ENCODE results near the gene GNB5. TPM values are rescaled to one million over a fixed set of nuclear protein-coding genes. Genes with fewer than 3 reads are reported as not detected.

GNB5 gene
- total RNA-seq, 1 experiment from 2014 or later, result 29.8 TPM

GRCh38 chr15:52178765-52179164, 12.4 kb downstream of the GNB5 start:
- no peak for DNase-seq
- H3K36me3 Mint-ChIP-seq (ENCODE audit: insufficient read depth in 1 of 3, low read depth in 3 of 3), result no peaks in the 10 kb centered on the region; a peak in 1 of 7 replicates
- peak overlapping the region; percentile 87 to 92 for H3K4me3 Mint-ChIP-seq
- Histone ChIP-seq H3K79me2 (ENCODE audit: insufficient read depth, low read length) (0 out of 2 replicates have a peak, but pooled peaks cover 3% of the 10 kb centered on the region), H2BK15ac (ENCODE audit: low read depth, low read length) (no peak overlapping the region), H3K79me1 (ENCODE audit: insufficient read depth, low read depth, low read length, poor library complexity, severe bottlenecking) (no peaks in the 10 kb centered on the region), H3K4me1 (ENCODE audit: insufficient read depth, low read length) (peaks cover 4% of the 10 kb centered on the region; the same call in 1 of the 2 replicates), H3K4me2 (ENCODE audit: insufficient read depth, insufficient read length, low read length) (peak overlapping the region; percentile 85), H3K9ac (ENCODE audit: extremely low read depth, insufficient read length, low read length) (peak overlapping the region; percentile 71), H4K91ac (ENCODE audit: insufficient read length, low read depth, low read length) (no peak overlapping the region), H2BK120ac (ENCODE audit: low read depth, low read length, poor library complexity, severe bottlenecking) (no peak overlapping the region), H2BK5ac (ENCODE audit: insufficient read length, low read length) (no peak overlapping the region), H4K8ac (replicated peaks; ENCODE audit: insufficient read length, low read depth, low read length) (no peak overlapping the region), H3K9me3 (ENCODE audit: control insufficient read depth, low read depth, low read length) (no peaks in the 10 kb centered on the region), H3K18ac (ENCODE audit: insufficient read length, low read depth, low read length) (no peak overlapping the region), H4K5ac (ENCODE audit: insufficient read length, low read depth, low read length) (no peak overlapping the region), H2AFZ (ENCODE audit: low read length) (peak overlapping the region; percentile 25), H3T11ph (ENCODE audit: low read length) (no peak overlapping the region), H2BK20ac (ENCODE audit: low read depth, low read length, poor library complexity, severe bottlenecking) (no peak overlapping the region), H3K27ac (ENCODE audit: insufficient read length, low read depth, low read length) (no peak overlapping the region), H3K23me2 (ENCODE audit: insufficient read length, low read depth, low read length, poor library complexity, severe bottlenecking) (peaks cover 12% of the 10 kb centered on the region), H2BK12ac (ENCODE audit: insufficient read length, low read depth, low read length) (no peak overlapping the region), H3K14ac (ENCODE audit: insufficient read depth, low read length) (no peak overlapping the region), H3K23ac (ENCODE audit: insufficient read length, low read depth, low read length) (no peak overlapping the region), H3K27me3 (ENCODE audit: insufficient read depth, low read length) (no peaks in the 10 kb centered on the region; the same call in 1 of the 2 replicates), H3K4ac (ENCODE audit: low read depth, low read length) (no peak overlapping the region), H4K20me1 (ENCODE audit: control insufficient read depth, insufficient read depth, insufficient read length) (no peaks in the 10 kb centered on the region), H3K56ac (ENCODE audit: insufficient read length, low read depth, low read length) (no peak overlapping the region), H2AK5ac (ENCODE audit: insufficient read length, low read length) (no peak overlapping the region)
- H3K27me3 Mint-ChIP-seq (ENCODE audit: low read depth), result peaks cover 18% of the 10 kb centered on the region
- H3K27ac Mint-ChIP-seq, result peak overlapping the region in 2 of 3 experiments; percentile 62 to 98; a peak in 4 of 7 replicates
- TF ChIP-seq CTCF (conservative IDR thresholded peaks at IDR 0.05), result no peak
- H3K9me3 Mint-ChIP-seq, result no peaks in the 10 kb centered on the region
- no CpG with 5 or more reads among the region's 10 CpGs for WGBS (ENCODE audit: extremely low coverage, insufficient read length, low lambda C conversion rate)
- H3K4me1 Mint-ChIP-seq, result peaks cover 25 to 28% of the 10 kb centered on the region in 2 experiments

Measured in H9 (cell line).